Naive thymus-derived CD4-positive, alpha-beta T cell (primary cell): ENCODE data around the gene ABI1. TPM values are rescaled to one million over a fixed set of nuclear protein-coding genes. Genes with fewer than 3 reads are reported as not detected.

Experiments used
- polyA plus RNA-seq, 2 donors: library from polyadenylated mRNA; unstranded; fragments of 300-500 nt; fragmentation: Illumina TruSeq; gene quantifications; one replicate each; pipeline ENCODE4 v1.2.3, GENCODE V29; 2021
- total RNA-seq, 6 experiments: library from RNA in 5 of 6; stranded (reverse) in 5 of 6; gene quantifications; 1 replicate in 5 of 6; 2 replicates in 1 of 6; pipeline ENCODE4 v1.2.3 and lab custom pipeline; 2021 to 2026

ABI1 gene
- total and polyA plus RNA-seq, 7 experiments from 2014 or later = 61.9 to 73.7 (median 66.0) TPM

Other genes starting within 250 kb of the ABI1 start
- gene PDSS1, start 163.3 kb downstream of the ABI1 start, total RNA-seq = 10 to 100 TPM in 1 of 5 experiments, 1 to 10 TPM in 4; 3.8 to 15.2 (median 4.7) TPM
- 1 to 10 TPM; 3.9 to 6.5 TPM for gene PDSS1, start 163.3 kb downstream of the ABI1 start, polyA plus RNA-seq
- gene ANKRD26, start 239.5 kb upstream of the ABI1 start, total RNA-seq = 10 to 100 TPM in 2 of 5 experiments, 1 to 10 TPM in 3; 6.4 to 14.2 (median 8.9) TPM
- 1 to 10 TPM; 2.9 to 3.9 TPM for gene ANKRD26, start 239.5 kb upstream of the ABI1 start, polyA plus RNA-seq